Urothelium cell line (cell line): ENCODE data around the gene SLC10A6.
A peak's percentile ranks its signal among the peaks of the same experiment; 100 is the strongest.

Experiments
- DNase-seq: peaks from one replicate; pipeline ENCODE4 v3.0.0; 2011; ENCODE audit warnings: low spot score, mixed read lengths
- FAIRE-seq: peaks from 2 replicates; lab custom pipeline; 2011; peaks lifted over from hg19 to GRCh38; lab: Jason Lieb, UNC

Gene SLC10A6

DNA sequence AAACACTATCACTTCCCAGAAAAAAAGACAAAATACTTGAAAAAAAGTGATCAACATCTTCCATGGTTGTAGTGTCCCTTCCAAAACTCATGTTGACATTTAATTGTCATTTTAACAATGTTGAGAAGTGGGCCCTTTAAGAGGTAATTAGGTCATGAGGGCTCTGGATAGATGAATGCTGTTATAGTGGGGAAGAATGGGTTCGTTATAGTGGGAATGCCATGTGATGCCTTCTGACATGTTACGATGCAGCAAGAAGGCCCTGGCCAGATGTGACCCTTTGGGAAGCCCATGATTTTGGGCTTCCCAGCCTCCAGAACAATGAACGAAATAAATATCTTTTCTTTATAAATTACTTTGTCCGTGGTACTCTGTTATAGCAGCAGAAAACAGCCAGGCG lies 4.0 kb upstream of the SLC10A6 start:
- no peak for DNase-seq
- no peak for FAIRE-seq

GRCh38 chr4:86848136-86848535 lies 1.0 kb downstream of the SLC10A6 start:
- FAIRE-seq (no peak), DNase-seq (no peak)

- FAIRE-seq (no peak), DNase-seq (no peak)
Observed at GRCh38 chr4:86847571-86847970, 1.6 kb downstream of the SLC10A6 start.

DNA sequence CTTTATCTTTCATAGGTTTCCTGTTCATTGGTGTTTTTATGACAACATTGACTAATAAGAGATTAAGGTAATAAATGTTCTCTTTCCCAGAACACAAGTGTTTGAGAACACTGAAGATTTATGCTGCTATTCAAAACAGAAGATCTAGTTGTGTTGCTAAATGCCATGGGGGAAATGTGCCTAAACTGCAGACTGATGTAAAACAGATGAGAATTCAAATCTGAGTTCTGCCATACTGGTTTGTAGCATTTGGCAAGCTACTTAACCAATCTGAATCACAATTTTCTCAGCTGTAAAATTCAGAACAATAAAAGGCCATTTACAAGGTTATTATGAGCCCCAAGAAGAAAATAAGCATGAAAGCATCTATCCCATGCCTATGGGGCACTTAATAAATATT lies 2.3 kb downstream of the SLC10A6 start:
- FAIRE-seq, result no peak
- DNase-seq, result no peak

DNA sequence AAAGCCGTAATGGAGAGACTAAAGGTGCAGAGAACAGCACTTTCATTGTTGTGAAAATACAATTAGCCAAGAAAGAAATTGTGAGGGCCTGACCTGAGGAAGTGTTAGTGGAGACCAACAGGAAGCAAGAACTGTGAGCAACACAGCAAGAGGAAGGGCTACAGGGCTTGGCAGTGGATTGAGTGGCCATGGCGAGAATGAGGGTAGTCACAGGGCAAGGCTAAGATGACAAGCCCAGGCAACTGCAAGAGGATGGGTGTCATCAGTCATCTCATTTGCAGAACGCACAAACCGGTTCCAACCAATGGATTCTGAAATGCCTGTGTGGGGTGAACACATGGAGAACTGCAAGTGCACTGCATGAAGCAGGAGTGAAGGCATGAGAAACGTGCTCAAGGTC lies 3.6 kb downstream of the SLC10A6 start:
- no peak for FAIRE-seq
- no peak for DNase-seq

GRCh38 chr4:86841309-86841708 lies 7.9 kb downstream of the SLC10A6 start:
- FAIRE-seq, result no peak
- DNase-seq, result no peak

DNA sequence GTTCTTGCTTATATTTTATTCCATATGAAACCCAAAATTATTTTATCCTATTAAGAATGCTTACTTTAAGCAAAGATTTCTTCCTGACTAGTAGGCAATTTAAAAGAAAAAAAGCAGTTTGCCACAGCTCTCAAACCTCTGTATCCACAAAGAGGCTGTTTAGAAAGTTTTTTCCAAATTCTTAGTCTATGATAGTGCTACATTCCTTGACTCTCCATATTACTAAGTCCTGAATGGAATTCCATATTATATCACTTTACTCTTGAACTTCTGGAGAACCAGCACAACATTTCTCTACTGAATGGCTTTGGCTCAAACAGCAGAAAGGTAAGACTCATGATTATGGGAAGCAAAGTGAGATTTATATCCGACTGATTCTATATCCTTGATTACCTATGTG lies 8.3 kb downstream of the SLC10A6 start:
- FAIRE-seq, result no peak
- no peak for DNase-seq

DNA sequence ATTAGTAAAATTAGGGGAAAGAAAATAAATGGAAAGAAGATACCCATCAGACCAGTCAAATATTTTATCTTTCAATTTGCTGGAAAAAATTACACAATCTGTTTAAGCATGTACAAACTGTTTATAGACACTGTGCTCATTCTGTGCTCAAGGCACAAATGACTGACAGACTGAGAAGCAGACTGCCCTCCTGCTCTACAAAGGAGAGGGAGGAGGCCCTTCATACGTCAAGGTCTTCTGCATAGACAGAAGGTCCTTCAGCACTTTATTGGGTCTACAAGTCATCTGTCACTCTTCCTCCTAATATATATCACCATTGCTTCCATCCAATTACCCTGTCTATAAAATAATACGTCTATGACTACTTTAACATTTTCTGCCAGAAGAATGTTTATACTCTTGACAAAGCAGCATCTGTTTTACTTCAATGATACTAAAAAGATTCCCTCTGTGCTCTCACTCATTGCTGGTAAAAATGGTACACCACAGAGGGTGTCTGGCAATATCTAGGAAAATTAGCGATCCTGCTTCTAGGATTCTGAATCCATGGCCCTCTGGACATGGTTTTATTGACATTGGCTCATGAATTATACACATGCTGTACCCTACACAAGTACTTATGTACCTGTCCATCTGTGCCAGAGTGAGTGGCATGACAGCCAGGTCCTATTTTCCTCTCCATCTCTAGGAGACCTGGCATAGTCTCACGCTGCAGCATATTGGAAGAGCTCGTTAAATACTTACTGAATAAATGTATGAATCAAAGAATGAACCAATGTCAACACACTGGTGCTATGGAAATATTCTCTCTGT lies 11.3 kb downstream of the SLC10A6 start:
- no peak for DNase-seq
- FAIRE-seq, result no peak

DNA sequence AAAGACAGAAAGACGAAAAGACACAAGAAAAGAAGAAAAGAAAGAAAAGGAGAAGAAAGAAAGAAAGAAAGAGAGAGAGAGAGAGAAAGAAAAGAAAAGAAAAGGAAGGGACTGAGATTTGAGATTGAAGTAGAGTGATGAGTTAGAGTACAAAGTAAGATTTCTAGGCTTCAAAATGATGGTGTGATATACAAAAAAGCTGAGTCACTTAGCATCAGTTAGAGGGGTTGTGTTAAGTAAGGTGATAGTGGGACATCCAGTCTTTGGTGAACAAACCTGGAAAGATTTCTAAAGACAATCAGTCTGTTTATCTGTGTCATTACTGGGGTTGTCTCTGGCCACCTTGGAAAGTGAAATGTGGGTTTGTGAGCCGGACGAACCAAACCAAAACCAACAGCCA lies 13.5 kb downstream of the SLC10A6 start:
- no peak for DNase-seq
- FAIRE-seq, result no peak

- FAIRE-seq, result no peak
- DNase-seq, result no peak
Observed at GRCh38 chr4:86834901-86835300, 14.3 kb downstream of the SLC10A6 start.

- DNase-seq (no peak), FAIRE-seq (no peak)
Observed at GRCh38 chr4:86833615-86834014, 15.6 kb downstream of the SLC10A6 start.

DNA sequence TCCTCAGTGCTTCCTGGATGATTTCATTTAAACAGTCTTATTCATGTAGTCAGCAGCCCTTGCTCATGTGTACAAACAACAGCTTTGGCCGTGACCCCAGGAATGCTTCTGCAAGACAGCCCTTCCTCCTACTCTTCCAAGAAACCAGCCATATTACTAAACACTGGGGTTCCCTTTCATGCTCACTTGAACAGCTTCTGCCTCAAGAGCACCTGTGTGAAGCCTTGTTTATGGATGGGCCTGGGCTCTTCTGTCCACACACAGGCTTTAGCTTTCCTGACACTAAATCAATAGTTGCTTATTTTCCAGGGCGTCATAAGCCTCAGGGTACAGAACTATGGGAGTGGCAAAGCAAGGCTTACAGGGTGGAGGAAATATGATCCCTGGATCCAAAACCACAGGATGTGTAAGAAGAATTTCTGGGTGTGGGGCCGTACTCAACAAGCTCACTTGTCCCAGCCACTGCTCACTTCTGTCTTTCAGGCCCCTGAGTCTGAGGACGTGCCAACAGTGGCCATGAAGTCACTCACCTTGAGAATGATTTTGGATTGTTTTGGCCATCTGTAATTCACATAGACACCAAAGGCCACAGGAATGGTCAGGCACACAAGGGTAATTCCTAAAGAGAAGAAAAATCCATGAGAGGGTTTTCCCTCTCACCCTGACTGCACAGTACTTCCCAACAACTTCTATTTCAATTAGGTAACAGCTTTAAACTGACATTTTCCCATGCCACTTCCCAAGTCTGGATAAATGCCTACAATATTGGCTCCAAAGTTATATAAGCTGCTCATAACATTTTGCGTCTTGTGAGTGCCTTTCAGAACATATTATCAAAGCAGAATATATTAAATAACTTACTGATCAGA lies 17.7 kb downstream of the SLC10A6 start:
- peak; percentile 77 for DNase-seq
- FAIRE-seq, result peak; percentile 50

DNA sequence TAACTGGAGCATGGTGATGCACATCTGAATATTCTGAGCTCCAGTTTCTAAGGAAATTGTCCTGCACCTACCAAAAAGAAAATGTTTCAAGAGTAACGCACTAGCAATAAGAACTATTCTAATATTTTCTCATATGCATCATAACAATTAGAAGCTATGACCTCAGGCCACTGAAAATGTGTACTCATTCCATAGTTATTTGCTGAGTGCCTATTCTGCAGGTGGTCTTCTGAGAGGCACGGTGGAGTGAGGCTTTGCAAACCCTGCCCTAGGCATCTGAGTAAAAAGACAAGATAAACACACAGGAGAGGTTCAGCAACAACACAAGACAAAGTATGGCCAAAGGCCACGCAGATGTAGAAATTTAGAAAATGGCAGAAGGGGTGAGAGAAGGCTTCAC lies 23.7 kb downstream of the SLC10A6 start:
- DNase-seq (no peak), FAIRE-seq (no peak)

DNA sequence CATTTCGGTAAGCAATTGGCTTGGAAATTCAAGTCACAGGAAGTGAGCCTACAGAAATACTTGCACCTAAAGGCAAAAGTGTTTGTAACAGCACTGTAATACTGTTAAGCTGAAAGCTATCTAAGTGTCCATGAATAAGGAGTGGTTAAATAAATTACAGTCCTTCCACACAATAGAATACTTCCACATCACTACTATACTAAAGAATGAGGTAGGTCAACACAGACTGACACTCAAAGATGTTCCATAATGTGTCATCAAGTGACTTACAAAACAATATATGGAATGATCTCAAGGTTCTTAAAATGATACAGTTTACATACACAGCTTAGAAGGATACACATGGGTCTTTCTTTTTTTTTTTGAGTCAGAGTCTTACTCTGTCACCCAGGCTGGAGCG lies 27.0 kb downstream of the SLC10A6 start:
- FAIRE-seq (no peak), DNase-seq (no peak)

GRCh38 chr4:86821151-86821550 lies 28.0 kb downstream of the SLC10A6 start:
- DNase-seq (no peak), FAIRE-seq (no peak)

- DNase-seq, result no peak
- no peak for FAIRE-seq
Observed at GRCh38 chr4:86819561-86819960, 29.6 kb downstream of the SLC10A6 start.

GRCh38 chr4:86818841-86819240 lies 30.3 kb downstream of the SLC10A6 start:
- FAIRE-seq (no peak), DNase-seq (no peak)

- FAIRE-seq (no peak), DNase-seq (no peak)
Observed at GRCh38 chr4:86818211-86818610, 31.0 kb downstream of the SLC10A6 start.

DNA sequence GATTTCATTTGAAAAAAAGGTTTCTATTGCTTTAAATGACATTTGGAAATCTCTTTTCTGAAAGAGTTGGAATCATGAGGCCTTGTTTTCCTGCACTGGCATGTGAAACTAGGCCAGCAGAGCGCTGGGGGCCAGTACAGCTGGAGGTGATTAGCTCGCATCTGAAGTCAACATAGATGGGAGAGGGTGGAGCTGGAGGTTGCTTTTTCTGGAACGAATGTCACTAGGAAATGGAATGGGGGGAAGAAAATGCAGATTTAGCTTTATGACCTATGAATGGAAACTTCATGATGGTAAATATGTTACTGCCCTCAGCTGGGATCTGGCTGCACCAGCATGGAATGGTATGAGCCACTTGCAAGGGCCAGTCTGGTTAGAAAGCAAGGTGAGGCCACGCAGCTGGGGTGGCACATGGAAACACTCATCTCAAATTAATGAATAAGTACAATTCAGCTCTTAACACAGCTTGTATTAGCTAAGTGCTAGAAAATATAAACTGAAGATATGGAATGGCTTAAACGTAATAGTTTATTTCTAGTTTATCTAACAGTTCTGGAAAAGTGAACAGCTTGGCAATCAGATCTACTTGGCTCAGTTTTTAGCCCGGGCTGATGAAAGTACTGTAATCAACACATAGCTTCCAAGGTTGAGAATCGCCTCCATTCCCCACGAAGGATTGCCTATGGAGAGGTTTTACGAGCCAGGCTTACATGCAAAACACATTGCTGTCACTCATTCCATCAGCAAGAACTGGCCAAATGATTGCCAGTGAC lies 32.5 kb downstream of the SLC10A6 start:
- DNase-seq (no peak), FAIRE-seq (no peak)

DNA sequence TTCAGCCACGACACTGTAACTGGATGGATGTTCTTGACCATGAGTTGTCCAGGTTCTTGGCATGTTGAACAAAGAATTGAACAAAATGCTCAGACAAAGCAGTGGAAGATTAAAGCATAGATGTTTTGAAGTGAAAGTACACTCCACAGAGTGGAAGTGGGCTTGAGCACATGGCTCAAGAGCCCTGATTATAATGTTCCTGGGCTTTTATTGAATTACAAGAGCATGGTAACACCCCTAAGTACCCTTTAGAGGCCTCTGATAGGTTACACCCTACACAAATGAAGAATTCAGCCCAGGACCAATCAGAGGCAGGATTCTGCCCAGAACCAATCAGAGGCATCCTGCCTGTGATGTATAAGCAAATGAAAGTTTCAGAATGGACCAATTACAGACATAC lies 33.5 kb downstream of the SLC10A6 start:
- no peak for FAIRE-seq
- DNase-seq, result no peak

- no peak for DNase-seq
- FAIRE-seq, result no peak
Observed at GRCh38 chr4:86810847-86811246, 38.3 kb downstream of the SLC10A6 start.
